A549 (cell line): Measurements from ENCODE around the gene MRPS18A.

Source experiments
- CBX8 ChIP-seq: fragments of 200-600 bp; sonication (generic); IDR thresholded peaks from 2 replicates; pipeline ENCODE4 v1.6.1; 2016
- CHD2 ChIP-seq: fragments of 150-350 bp; IDR thresholded peaks from 2 replicates; pipeline ENCODE4 v1.6.1; 2014; ENCODE audit warnings: low read length; ENCODE audit not compliant: partially characterized antibody
- GATA3 ChIP-seq: IDR thresholded peaks from 2 replicates; pipeline ENCODE4 v1.6.1; 2012; ENCODE audit warnings: borderline replicate concordance
- MAFK ChIP-seq: fragments of 450-650 bp; IDR thresholded peaks from 2 replicates; pipeline ENCODE4 v1.6.1; 2014; ENCODE audit not compliant: partially characterized antibody
- SMC3 ChIP-seq: fragments of >200 bp; sonication (Bioruptor Twin); formaldehyde crosslinking; IDR thresholded peaks from 3 replicates; pipeline ENCODE4 v1.6.1; 2018; ENCODE audit warnings: inconsistent platforms
- TF ChIP-seq, protein P1 (sequence below): fragments of >200 bp; sonication (Bioruptor Twin); formaldehyde crosslinking; IDR thresholded peaks from 3 replicates; pipeline ENCODE4 v1.5.1; 2016

DNA sequence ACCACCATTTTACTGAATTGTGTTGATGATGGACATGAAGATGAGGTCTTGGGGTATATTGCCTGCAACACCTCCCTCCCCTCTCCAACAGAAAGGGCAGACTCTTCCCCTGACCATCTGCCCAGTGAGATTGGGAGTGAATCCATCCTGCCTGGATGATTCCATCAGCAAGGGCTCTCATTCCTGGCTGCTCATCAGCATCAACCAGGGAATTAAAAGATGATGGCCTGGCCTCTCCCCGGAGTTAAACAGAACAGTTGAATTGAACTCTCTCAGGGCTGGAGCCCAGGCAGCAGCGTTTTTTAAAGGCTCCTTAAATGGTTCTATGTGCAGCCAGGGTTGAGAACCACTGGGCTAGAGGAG is 14.6 kb upstream of the MRPS18A start:
- TF ChIP-seq, protein P1, sequence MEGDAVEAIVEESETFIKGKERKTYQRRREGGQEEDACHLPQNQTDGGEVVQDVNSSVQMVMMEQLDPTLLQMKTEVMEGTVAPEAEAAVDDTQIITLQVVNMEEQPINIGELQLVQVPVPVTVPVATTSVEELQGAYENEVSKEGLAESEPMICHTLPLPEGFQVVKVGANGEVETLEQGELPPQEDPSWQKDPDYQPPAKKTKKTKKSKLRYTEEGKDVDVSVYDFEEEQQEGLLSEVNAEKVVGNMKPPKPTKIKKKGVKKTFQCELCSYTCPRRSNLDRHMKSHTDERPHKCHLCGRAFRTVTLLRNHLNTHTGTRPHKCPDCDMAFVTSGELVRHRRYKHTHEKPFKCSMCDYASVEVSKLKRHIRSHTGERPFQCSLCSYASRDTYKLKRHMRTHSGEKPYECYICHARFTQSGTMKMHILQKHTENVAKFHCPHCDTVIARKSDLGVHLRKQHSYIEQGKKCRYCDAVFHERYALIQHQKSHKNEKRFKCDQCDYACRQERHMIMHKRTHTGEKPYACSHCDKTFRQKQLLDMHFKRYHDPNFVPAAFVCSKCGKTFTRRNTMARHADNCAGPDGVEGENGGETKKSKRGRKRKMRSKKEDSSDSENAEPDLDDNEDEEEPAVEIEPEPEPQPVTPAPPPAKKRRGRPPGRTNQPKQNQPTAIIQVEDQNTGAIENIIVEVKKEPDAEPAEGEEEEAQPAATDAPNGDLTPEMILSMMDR: no peak
- no peak for TF ChIP-seq CBX8
- no peak for TF ChIP-seq SMC3
- no peak for TF ChIP-seq CHD2
- TF ChIP-seq MAFK: no peak
- TF ChIP-seq GATA3: no peak
